Activated T-helper 1 cell treated with anti-CD3 and anti-CD28 coated beads, Interleukin-12 subunit alpha, Interleukin-12 subunit beta, Interleukin-2, Interleukin-4 antibody, amounts not matched to agents 30 ng/mL and 10 ng/mL and 1 ng/mL, durations not matched to agents 14 hours and 24 hours and 36 hours (primary cell): Measurements from ENCODE around the gene TMIE. TPM values are rescaled to one million over a fixed set of nuclear protein-coding genes. Genes with fewer than 3 reads are reported as not detected.

ENCODE experiments used
- DNase-seq: peaks from one replicate; pipeline ENCODE4 v3.0.0; 2021; ENCODE audit warnings: low spot score
- H3K27ac Mint-ChIP-seq: one replicate; pipeline ENCODE4 v1.8.0; 2021; ENCODE audit warnings: mild to moderate bottlenecking, mixed read lengths
- H3K27me3 Mint-ChIP-seq: one replicate; pipeline ENCODE4 v1.8.0; 2022; ENCODE audit warnings: mild to moderate bottlenecking, moderate library complexity, mixed read lengths; ENCODE audit not compliant: insufficient read depth
- H3K36me3 Mint-ChIP-seq: one replicate; pipeline ENCODE4 v1.8.0; 2021; ENCODE audit warnings: low read depth, mixed read lengths
- H3K4me1 Mint-ChIP-seq: one replicate; pipeline ENCODE4 v1.8.0; 2021; ENCODE audit warnings: low read depth, mixed read lengths
- H3K4me3 Mint-ChIP-seq: one replicate; pipeline ENCODE4 v1.8.0; 2021; ENCODE audit warnings: mild to moderate bottlenecking, moderate library complexity, mixed read lengths
- H3K9me3 Mint-ChIP-seq: one replicate; pipeline ENCODE4 v1.8.0; 2021; ENCODE audit warnings: mixed read lengths
- intact Hi-C: fragments of 100-400 bp; cut with micrococcal nuclease; formaldehyde crosslinking; loops from one replicate; pipeline ENCODE4 v1.15.1; 2024
- total RNA-seq: library from RNA; stranded (reverse); gene quantifications from 2 replicates; pipeline ENCODE4 v1.2.3, GENCODE V29; 2022

Gene TMIE
- total RNA-seq, 1 donor from 2014 or later = not detected

DNA sequence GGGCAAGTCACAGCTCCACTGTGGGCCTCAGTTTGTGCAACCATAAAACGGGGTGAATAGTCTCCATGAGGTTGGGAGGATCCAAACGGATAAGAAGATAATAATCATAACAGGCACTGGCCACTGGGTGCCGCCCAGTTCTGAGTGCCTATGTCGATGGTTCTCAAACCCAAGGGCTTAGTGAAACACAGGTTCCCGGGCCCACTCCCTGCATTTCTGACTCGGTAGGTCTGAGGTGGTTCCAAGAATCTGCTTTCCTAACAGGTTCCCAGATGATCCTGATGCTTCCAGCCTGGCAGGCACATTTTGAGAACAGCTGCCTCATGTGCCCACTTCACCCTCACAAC, 28.9 kb upstream of the TMIE start:
- intact Hi-C loops = no loop called here
- no peaks in the 10 kb centered on the region for H3K9me3 Mint-ChIP-seq
- no peaks in the 10 kb centered on the region for H3K27me3 Mint-ChIP-seq
- no peaks in the 10 kb centered on the region for H3K4me1 Mint-ChIP-seq
- DNase-seq = no peak
- H3K4me3 Mint-ChIP-seq = no peak overlapping the region
- H3K27ac Mint-ChIP-seq = no peak overlapping the region
- no peaks in the 10 kb centered on the region for H3K36me3 Mint-ChIP-seq

- no peaks in the 10 kb centered on the region for H3K9me3 Mint-ChIP-seq
- intact Hi-C loops = no loop called here
- no peak for DNase-seq
These were observed 27.8 kb upstream of the TMIE start for GRCh38 chr3:46673151-46674030.

GRCh38 chr3:46674031-46674845, 27.0 kb upstream of the TMIE start:
- H3K27ac Mint-ChIP-seq = no peak overlapping the region

More at GRCh38 chr3:46673151-46674030, 27.8 kb upstream of the TMIE start:
- no peak overlapping the region for H3K4me3 Mint-ChIP-seq
- no peaks in the 10 kb centered on the region for H3K4me1 Mint-ChIP-seq
- H3K27ac Mint-ChIP-seq = no peak overlapping the region
- no peaks in the 10 kb centered on the region for H3K36me3 Mint-ChIP-seq
- no peaks in the 10 kb centered on the region for H3K27me3 Mint-ChIP-seq

DNA sequence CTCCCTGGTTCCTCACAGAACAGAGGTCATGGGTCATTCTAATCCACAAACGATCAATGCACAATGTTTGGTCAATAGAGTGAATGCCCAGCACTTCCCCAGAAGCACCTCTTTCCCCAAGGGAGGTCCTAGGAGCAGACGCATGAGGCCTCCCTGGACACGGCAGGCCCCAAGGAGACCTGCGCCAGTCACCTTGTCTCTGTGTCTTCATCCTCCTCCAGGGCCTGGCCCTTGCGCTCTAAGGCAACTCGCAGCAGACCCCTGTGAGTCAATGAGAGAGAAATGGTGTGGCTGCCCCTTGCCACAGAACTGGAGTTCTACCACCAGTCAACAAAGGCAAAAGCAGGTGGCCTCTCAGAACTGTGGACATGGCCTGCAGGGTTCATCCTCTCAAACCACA, 25.8 kb upstream of the TMIE start:
- no peak overlapping the region for H3K27ac Mint-ChIP-seq
- no peaks in the 10 kb centered on the region for H3K4me1 Mint-ChIP-seq
- DNase-seq = no peak
- intact Hi-C loops = no loop called here
- no peaks in the 10 kb centered on the region for H3K36me3 Mint-ChIP-seq
- no peak overlapping the region for H3K4me3 Mint-ChIP-seq
- no peaks in the 10 kb centered on the region for H3K27me3 Mint-ChIP-seq
- no peaks in the 10 kb centered on the region for H3K9me3 Mint-ChIP-seq

More at GRCh38 chr3:46674031-46674845, 27.0 kb upstream of the TMIE start:
- Mint-ChIP-seq H3K36me3 (no peaks in the 10 kb centered on the region), H3K4me3 (no peak overlapping the region), H3K27me3 (no peaks in the 10 kb centered on the region), H3K4me1 (no peaks in the 10 kb centered on the region), H3K9me3 (no peaks in the 10 kb centered on the region)
- no peak for DNase-seq
- intact Hi-C loops = no loop called here

DNA sequence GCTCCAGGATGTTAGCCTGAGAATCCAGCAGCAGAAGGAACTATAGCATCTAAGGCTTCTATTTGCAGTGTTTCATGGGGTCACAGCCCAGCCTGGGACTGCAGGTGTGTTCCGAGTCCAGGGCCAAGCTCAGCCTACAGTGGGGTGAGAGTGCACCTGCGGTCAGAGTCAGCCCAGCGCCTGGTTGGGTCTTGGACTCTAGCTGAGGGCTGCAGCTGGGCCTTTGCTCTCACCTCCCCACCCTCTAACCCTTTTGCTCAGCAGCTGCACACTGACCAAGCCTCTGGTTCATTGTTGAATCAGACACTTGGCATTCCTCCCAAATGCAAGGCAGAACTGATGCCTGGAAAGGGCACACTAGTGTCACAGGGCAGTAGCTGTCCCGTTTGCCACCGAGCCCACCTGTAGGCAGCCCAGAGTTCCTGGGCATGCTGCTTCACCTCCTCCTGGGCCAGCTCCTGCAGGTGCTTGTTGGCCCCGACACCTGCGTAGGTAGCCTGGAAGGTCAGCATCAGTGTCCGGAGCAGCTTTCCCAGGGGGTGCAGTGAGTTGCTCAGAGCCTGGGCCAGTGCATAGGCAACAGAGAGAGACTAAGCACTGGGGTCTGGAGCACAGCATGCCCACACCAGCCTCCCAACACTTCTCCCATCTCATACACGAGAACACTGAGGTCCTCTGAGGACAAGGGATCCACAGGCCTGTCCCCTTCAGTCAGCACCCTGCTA, 25.2 kb upstream of the TMIE start:
- Mint-ChIP-seq H3K4me3 (no peak overlapping the region), H3K9me3 (no peaks in the 10 kb centered on the region), H3K27me3 (no peaks in the 10 kb centered on the region), H3K27ac (no peak overlapping the region), H3K4me1 (no peaks in the 10 kb centered on the region), H3K36me3 (no peaks in the 10 kb centered on the region)
- no peak for DNase-seq
- intact Hi-C loops = no loop called here

GRCh38 chr3:46676601-46677410, 24.4 kb upstream of the TMIE start:
- no peaks in the 10 kb centered on the region for H3K9me3 Mint-ChIP-seq
- no peak overlapping the region for H3K4me3 Mint-ChIP-seq
- no peaks in the 10 kb centered on the region for H3K36me3 Mint-ChIP-seq
- intact Hi-C loops = no loop called here
- H3K27ac Mint-ChIP-seq = no peak overlapping the region
- no peaks in the 10 kb centered on the region for H3K4me1 Mint-ChIP-seq
- no peaks in the 10 kb centered on the region for H3K27me3 Mint-ChIP-seq
- no peak for DNase-seq

- H3K4me1 Mint-ChIP-seq = no peaks in the 10 kb centered on the region
- H3K9me3 Mint-ChIP-seq = no peaks in the 10 kb centered on the region
- DNase-seq = no peak
- H3K4me3 Mint-ChIP-seq = no peak overlapping the region
- H3K36me3 Mint-ChIP-seq = no peaks in the 10 kb centered on the region
- intact Hi-C loops = no loop called here
- H3K27ac Mint-ChIP-seq = no peak overlapping the region
- no peaks in the 10 kb centered on the region for H3K27me3 Mint-ChIP-seq
These were observed 23.8 kb upstream of the TMIE start for GRCh38 chr3:46677411-46677726.

DNA sequence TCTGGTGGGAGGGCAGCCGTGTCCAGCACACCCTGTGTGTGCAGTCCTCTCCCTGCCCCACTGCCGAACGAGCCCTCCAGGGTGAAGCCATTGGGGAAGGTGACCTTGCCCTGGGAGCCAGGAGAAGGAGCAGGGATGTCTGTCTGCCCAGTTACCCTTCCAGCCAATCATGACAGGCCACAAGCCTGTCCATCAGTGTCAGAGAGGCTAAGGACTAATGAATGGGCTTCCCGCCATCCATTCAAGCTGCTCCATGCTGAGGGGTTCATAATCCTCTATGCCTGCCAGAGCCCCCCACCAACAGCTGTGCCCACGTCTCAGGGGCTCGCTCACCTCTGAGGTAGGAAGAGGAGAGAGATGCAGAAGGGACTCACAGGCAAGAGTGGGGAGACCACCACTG, 22.9 kb upstream of the TMIE start:
- Mint-ChIP-seq H3K36me3 (no peaks in the 10 kb centered on the region), H3K27me3 (no peaks in the 10 kb centered on the region), H3K4me1 (no peaks in the 10 kb centered on the region), H3K4me3 (no peak overlapping the region), H3K27ac (no peak overlapping the region), H3K9me3 (no peaks in the 10 kb centered on the region)
- DNase-seq = no peak
- intact Hi-C loops = no loop called here

DNA sequence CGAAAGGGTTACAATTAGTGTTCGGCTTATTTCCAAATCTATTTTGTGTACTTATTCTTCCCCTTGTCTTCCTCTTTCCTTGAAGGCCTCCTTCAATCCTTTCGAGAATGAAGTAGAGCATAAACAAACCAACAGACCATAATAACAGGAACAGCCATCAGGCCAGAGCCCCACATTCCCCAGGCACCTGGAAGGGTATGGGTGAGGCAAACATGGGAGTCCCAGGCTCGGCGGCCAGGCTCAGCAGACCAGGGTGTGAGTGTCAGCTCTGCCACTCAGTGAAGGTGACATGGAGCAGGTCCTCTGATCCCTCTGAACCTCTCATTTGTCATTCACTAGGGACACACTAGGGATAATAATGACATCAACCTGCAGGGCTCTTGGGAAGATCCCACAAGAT, 21.5 kb upstream of the TMIE start:
- no peak for DNase-seq
- H3K27me3 Mint-ChIP-seq = no peaks in the 10 kb centered on the region
- H3K4me3 Mint-ChIP-seq = no peak overlapping the region
- H3K4me1 Mint-ChIP-seq = no peaks in the 10 kb centered on the region
- no peaks in the 10 kb centered on the region for H3K9me3 Mint-ChIP-seq
- H3K36me3 Mint-ChIP-seq = no peaks in the 10 kb centered on the region
- H3K27ac Mint-ChIP-seq = no peak overlapping the region
- intact Hi-C loops = no loop called here

GRCh38 chr3:46680298-46680826, 20.8 kb upstream of the TMIE start:
- Mint-ChIP-seq H3K36me3 (no peaks in the 10 kb centered on the region), H3K27ac (no peak overlapping the region), H3K4me3 (no peak overlapping the region), H3K9me3 (no peaks in the 10 kb centered on the region), H3K27me3 (no peaks in the 10 kb centered on the region), H3K4me1 (no peaks in the 10 kb centered on the region)
- intact Hi-C loops = no loop called here
- DNase-seq = no peak

DNA sequence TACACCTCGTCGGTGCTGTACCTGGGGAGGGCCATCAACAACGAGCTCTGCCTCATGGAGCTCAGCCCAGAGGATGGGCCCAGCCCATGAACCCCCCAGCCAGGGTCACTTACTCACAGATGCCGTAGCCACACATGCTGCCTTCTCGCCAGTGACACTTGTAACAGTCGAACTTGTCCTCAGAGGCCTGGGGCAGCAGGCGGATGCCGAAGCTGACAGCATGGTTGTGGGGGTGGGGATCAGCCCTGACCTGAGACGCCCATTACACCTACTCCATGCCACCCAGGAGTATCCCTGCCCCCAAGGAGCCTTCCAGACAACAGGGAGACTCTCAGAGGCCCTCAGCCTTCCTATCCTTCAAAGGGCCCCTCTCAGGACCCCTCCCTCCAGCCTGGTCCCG, 19.8 kb upstream of the TMIE start:
- DNase-seq = no peak
- Mint-ChIP-seq H3K4me1 (no peaks in the 10 kb centered on the region), H3K27ac (no peak overlapping the region), H3K36me3 (no peaks in the 10 kb centered on the region), H3K4me3 (no peak overlapping the region), H3K27me3 (no peaks in the 10 kb centered on the region), H3K9me3 (no peaks in the 10 kb centered on the region)
- intact Hi-C loops = no loop called here

DNA sequence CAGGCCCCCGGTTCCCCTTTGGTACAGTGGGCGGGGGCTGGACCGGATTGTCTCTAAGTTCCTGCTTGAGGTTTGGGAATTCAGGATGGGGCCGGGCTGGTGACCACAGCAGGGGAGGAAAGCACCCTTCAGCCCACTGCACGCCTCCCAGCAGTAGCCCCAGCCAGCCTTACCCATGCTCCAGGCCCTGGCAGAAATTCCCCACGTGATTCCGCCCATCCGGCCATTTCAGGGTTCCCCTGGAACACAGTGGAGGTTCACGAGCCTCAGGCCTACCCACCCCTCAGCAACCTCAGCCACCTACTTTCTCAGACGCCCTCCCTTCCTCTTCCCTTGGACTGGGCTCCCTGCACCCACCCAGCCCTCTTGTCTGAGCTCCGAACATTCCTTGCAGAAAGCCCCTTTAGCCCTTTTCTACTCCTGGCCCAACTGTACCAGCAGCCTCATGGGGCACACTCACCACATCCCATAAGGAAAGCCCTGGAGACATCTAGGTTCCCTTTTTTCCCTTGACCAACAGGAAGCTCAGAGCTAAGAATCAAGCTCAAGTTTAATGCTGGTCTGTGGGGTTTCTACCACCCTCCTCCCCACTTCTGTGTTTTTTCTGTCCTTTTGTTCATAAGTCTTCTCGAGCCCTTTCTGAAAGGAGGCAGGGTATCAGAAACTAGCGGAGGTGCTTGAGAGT, 19.2 kb upstream of the TMIE start:
- no peaks in the 10 kb centered on the region for H3K36me3 Mint-ChIP-seq
- H3K4me1 Mint-ChIP-seq = no peaks in the 10 kb centered on the region
- H3K9me3 Mint-ChIP-seq = no peaks in the 10 kb centered on the region
- intact Hi-C loops = no loop called here
- H3K27me3 Mint-ChIP-seq = no peaks in the 10 kb centered on the region
- no peak overlapping the region for H3K4me3 Mint-ChIP-seq
- no peak for DNase-seq
- no peak overlapping the region for H3K27ac Mint-ChIP-seq
